ENCODE data around the gene SLC22A1. TPM values are rescaled to one million over a fixed set of nuclear protein-coding genes. Genes with fewer than 3 reads are reported as not detected.

Gene SLC22A1
- total and polyA plus RNA-seq, 2 donors (not counting 3 experiments of a cell fraction or from before 2014, with no cell fraction given) = 0.04 TPM; not detected in 1

GRCh38 chr6:160102399-160102798 lies 19.2 kb upstream of the SLC22A1 start:
- no peaks in the 10 kb centered on the region for H4K20me1 ChIP-seq (replicated peaks; ENCODE audit: control insufficient read depth, extremely low read depth, insufficient read depth, low read length)
- H3K27ac ChIP-seq (ENCODE audit: insufficient read depth, low read depth, low read length) = no peak overlapping the region
- no peak overlapping the region for H3K4me2 ChIP-seq (ENCODE audit: insufficient read depth, low read length)
- DNase-seq (ENCODE audit: low read depth, low spot score) (no peak), FAIRE-seq (no peak)
- CTCF ChIA-PET = interaction anchor here (1.3 to 7.0 kb wide), 3 partner anchors 11 to 239 kb away, joined by 4 to 53 read pairs (median 4); no protein-coding TSS in a partner anchor
- dilution Hi-C loops (cut with MboI; ENCODE audit: extremely low pct_ligation_motif_present, low sequenced_read_pairs) = no loop called here
- POLR2A ChIA-PET = no interaction called here
- BruUV-seq (replicated peaks) = no TSS peak
- peaks cover 0 to 5% of the 10 kb centered on the region in 2 experiments for H3K36me3 ChIP-seq (ENCODE audit: control insufficient read depth in 2 of 2, extremely low read depth in 1 of 2, insufficient read depth in 2 of 2, low read length in 2 of 2)
- no peak for TF ChIP-seq CTCF (IDR thresholded peaks at IDR 0.05; ENCODE audit: extremely low read depth in 1 of 2, insufficient read depth in 1 of 2, low read depth in 1 of 2, low read length in 2 of 2)
- TF ChIP-seq, protein P1, sequence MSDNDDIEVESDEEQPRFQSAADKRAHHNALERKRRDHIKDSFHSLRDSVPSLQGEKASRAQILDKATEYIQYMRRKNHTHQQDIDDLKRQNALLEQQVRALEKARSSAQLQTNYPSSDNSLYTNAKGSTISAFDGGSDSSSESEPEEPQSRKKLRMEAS (IDR thresholded peaks at IDR 0.05; ENCODE audit: insufficient read depth, insufficient read length) = no peak
- no peak for TF ChIP-seq EZH2 (IDR thresholded peaks at IDR 0.05; ENCODE audit: borderline replicate concordance, low read depth, low read length, severe bottlenecking)
- no peak for TF ChIP-seq FOS (IDR thresholded peaks at IDR 0.05; ENCODE audit: borderline replicate concordance, insufficient read depth, low read length)
- TF ChIP-seq POLR2AphosphoS5 (IDR thresholded peaks at IDR 0.05; ENCODE audit: insufficient read depth, low read depth, low read length) = no peak
- no peak for TF ChIP-seq JUN (IDR thresholded peaks at IDR 0.05; ENCODE audit: borderline replicate concordance, insufficient read depth, insufficient read length, low read depth)
- TF ChIP-seq POLR2A (IDR thresholded peaks at IDR 0.05; ENCODE audit: low read depth, low read length) = no peak
- no peak for TF ChIP-seq GATA2 (IDR thresholded peaks at IDR 0.05; ENCODE audit: insufficient read depth, insufficient read length, low read depth, low read length)
- TF ChIP-seq MYC (IDR thresholded peaks at IDR 0.05; ENCODE audit: low read depth, low read length) = no peak
- intact Hi-C loops (cut with micrococcal nuclease) = loop anchor here (10.0 kb wide), 1 partner anchor 308 kb away; the partner anchor contains the start of gene MRPL18
- no peak overlapping the region for H2AFZ ChIP-seq (ENCODE audit: low read depth, low read length)
- H3K79me2 ChIP-seq (ENCODE audit: control insufficient read depth, insufficient read depth, low read length) = no peaks in the 10 kb centered on the region
- H3K27me3 ChIP-seq (ENCODE audit: control insufficient read depth in 2 of 2, insufficient read depth in 2 of 2, low read length in 2 of 2) = no peaks in the 10 kb centered on the region
- no peak overlapping the region for H3K4me3 ChIP-seq (replicated peaks in 1 of 3; ENCODE audit: insufficient read depth in 1 of 3, low read depth in 1 of 3, low read length in 3 of 3)
- H3K9me1 ChIP-seq (replicated peaks; ENCODE audit: control insufficient read depth, extremely low read depth, insufficient read depth, low read length) = no peaks in the 10 kb centered on the region
- no peaks in the 10 kb centered on the region for H3K4me1 ChIP-seq (ENCODE audit: control insufficient read depth, extremely low read depth, insufficient read depth, low read length)
- no peaks in the 10 kb centered on the region for H3K9me3 ChIP-seq (replicated peaks; ENCODE audit: control insufficient read depth, insufficient read depth, low read length)
- no peak overlapping the region for H3K9ac ChIP-seq (replicated peaks; ENCODE audit: extremely low read depth, insufficient read depth, low read length)

Measured in endothelial cell of umbilical vein (primary cell).